Tibial nerve (tissue), 3 donors: ENCODE data around the gene DDX59.

Experiments used
- EP300 ChIP-seq, 2 donors: sonication (generic); formaldehyde crosslinking; IDR thresholded peaks; one replicate each; pipeline ENCODE4 v1.6.1; 2017; ENCODE audit warnings: antibody characterized with exemption in 2 of 2, mild to moderate bottlenecking in 1 of 2
- POLR2A ChIP-seq, 2 donors: fragments of 450-650 bp; IDR thresholded peaks; one replicate each; pipeline ENCODE4 v1.6.1; 2017; ENCODE audit warnings: antibody characterized with exemption in 2 of 2, mild to moderate bottlenecking in 2 of 2, moderate library complexity in 2 of 2

DNA sequence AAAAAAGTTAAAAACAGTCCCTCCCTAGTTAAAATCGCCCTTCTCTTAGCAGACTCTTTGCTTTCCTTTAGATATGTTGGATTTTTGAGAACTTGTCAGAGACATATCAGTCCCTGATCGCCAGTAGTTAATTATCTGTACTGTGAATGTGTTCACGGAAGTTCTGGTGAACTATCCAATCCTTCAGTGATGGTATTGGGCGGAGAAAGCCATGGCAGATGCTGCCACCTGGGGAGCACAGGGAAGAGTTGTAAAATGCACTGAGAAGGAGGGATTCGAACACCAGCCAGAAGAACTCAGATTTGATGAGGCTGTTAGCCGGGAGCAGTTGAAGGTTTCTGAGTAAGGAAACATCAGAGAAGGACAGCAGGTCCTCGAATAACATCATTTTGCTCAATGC is 31.6 kb downstream of the DDX59 start:
- TF ChIP-seq EP300 (IDR thresholded peaks at IDR 0.05) = no peak
- TF ChIP-seq POLR2A (IDR thresholded peaks at IDR 0.05) = no peak
